GM21825 (cell line): ENCODE measurements around the gene RFPL1.
"Not testable (repeated sequence)": the region's sequence is repeated elsewhere in the genome, so short reads cannot be mapped to it uniquely, and the experiment has no call there.

Experiments used
- ATAC-seq: cut with Tn5 transposase; IDR thresholded peaks from one replicate; pipeline ENCODE4 v1.9.1; 2021; ENCODE audit warnings: mild to moderate bottlenecking, moderate library complexity; ENCODE audit not compliant: unreplicated experiment

The RFPL1 gene

GRCh38 chr22:29438283-29438682 lies at the start of gene RFPL1:
TSS of gene RFPL1 (plus strand) at chr22:29438583.
- not testable (repeated sequence) for ATAC-seq

GRCh38 chr22:29388759-29389090 lies 49.7 kb upstream of the RFPL1 start:
- no peak for ATAC-seq

GRCh38 chr22:29390270-29390669 lies 48.1 kb upstream of the RFPL1 start:
- ATAC-seq: no peak

- no peak for ATAC-seq
These were observed 46.8 kb upstream of the RFPL1 start for GRCh38 chr22:29391546-29391945.

- no peak for ATAC-seq
These were observed 45.3 kb upstream of the RFPL1 start for GRCh38 chr22:29393019-29393608.

- peak; percentile 60 for ATAC-seq
These were observed 43.3 kb upstream of the RFPL1 start for GRCh38 chr22:29394931-29395581.

- ATAC-seq: no peak
These were observed 42.3 kb upstream of the RFPL1 start for GRCh38 chr22:29396126-29396525.

GRCh38 chr22:29397791-29398190 lies 40.6 kb upstream of the RFPL1 start:
- ATAC-seq: no peak

- ATAC-seq: no peak
These were observed 37.8 kb upstream of the RFPL1 start for GRCh38 chr22:29400576-29400975.

- ATAC-seq: not testable (repeated sequence)
These were observed 36.8 kb upstream of the RFPL1 start for GRCh38 chr22:29401538-29401937.

- no peak for ATAC-seq
These were observed 29.4 kb upstream of the RFPL1 start for GRCh38 chr22:29408940-29409339.

GRCh38 chr22:29411569-29412211 lies 26.7 kb upstream of the RFPL1 start:
- peak; percentile 51 for ATAC-seq

- not testable (repeated sequence) for ATAC-seq
These were observed 25.6 kb upstream of the RFPL1 start for GRCh38 chr22:29412772-29413171.

GRCh38 chr22:29414951-29415591 lies 23.3 kb upstream of the RFPL1 start:
- not testable (repeated sequence) for ATAC-seq

GRCh38 chr22:29418704-29419103 lies 19.7 kb upstream of the RFPL1 start:
- not testable (repeated sequence) for ATAC-seq

- no peak for ATAC-seq
These were observed 11.9 kb upstream of the RFPL1 start for GRCh38 chr22:29426476-29426875.

GRCh38 chr22:29427176-29427760 lies 11.1 kb upstream of the RFPL1 start:
- no peak for ATAC-seq

GRCh38 chr22:29431986-29432385 lies 6.4 kb upstream of the RFPL1 start:
- no peak for ATAC-seq

- ATAC-seq: no peak
These were observed 4.5 kb upstream of the RFPL1 start for GRCh38 chr22:29433856-29434255.

GRCh38 chr22:29434288-29434687 lies 4.1 kb upstream of the RFPL1 start:
- no peak for ATAC-seq
